GM18511 (cell line): ENCODE data around the gene BLVRB.
"Not testable (repeated sequence)": the region's sequence is repeated elsewhere in the genome, so short reads cannot be mapped to it uniquely, and the experiment has no call there.

Experiments used
- ATAC-seq: cut with Tn5 transposase; IDR thresholded peaks from one replicate; pipeline ENCODE4 v1.9.1; 2021; ENCODE audit warnings: mild to moderate bottlenecking, moderate library complexity; ENCODE audit not compliant: unreplicated experiment

Gene BLVRB

GRCh38 chr19:40489882-40490230, 24.3 kb upstream of the BLVRB start:
- ATAC-seq = no peak

GRCh38 chr19:40486017-40486416, 20.5 kb upstream of the BLVRB start:
- ATAC-seq = no peak

GRCh38 chr19:40475878-40476644, 10.5 kb upstream of the BLVRB start:
- ATAC-seq = not testable (repeated sequence)

GRCh38 chr19:40474737-40475136, 9.2 kb upstream of the BLVRB start:
- ATAC-seq = no peak

GRCh38 chr19:40472516-40472915, 7.0 kb upstream of the BLVRB start:
- ATAC-seq = no peak

GRCh38 chr19:40471111-40471510, 5.6 kb upstream of the BLVRB start:
- ATAC-seq = no peak

GRCh38 chr19:40469011-40469410, 3.5 kb upstream of the BLVRB start:
- ATAC-seq = no peak

- no peak for ATAC-seq
These were observed 1.6 kb upstream of the BLVRB start, which contains the start of gene SPTBN4 for GRCh38 chr19:40466985-40467734. Gene SPTBN4 (plus strand): TSS chr19:40467001. CDS start chr19:40472622, 5,621 bp downstream.

- peak; percentile 36 for ATAC-seq
These were observed 857 bp upstream of the BLVRB start for GRCh38 chr19:40466219-40466984.

GRCh38 chr19:40465025-40465556, 454 bp downstream of the BLVRB start:
- no peak for ATAC-seq

- no peak for ATAC-seq
These were observed 1.2 kb downstream of the BLVRB start for GRCh38 chr19:40464059-40465024.

GRCh38 chr19:40463587-40464037, 1.9 kb downstream of the BLVRB start:
- not testable (repeated sequence) for ATAC-seq

GRCh38 chr19:40461669-40462221, 3.8 kb downstream of the BLVRB start:
- no peak for ATAC-seq

- ATAC-seq = no peak
These were observed 5.4 kb downstream of the BLVRB start for GRCh38 chr19:40460185-40460584.

- no peak for ATAC-seq
These were observed 7.0 kb downstream of the BLVRB start for GRCh38 chr19:40458597-40458974.

- ATAC-seq = no peak
These were observed 7.5 kb downstream of the BLVRB start for GRCh38 chr19:40457953-40458596.

- no peak for ATAC-seq
These were observed 8.5 kb downstream of the BLVRB start for GRCh38 chr19:40457048-40457447.

GRCh38 chr19:40453943-40454342, 11.6 kb downstream of the BLVRB start:
- not testable (repeated sequence) for ATAC-seq

GRCh38 chr19:40453151-40453735, 12.3 kb downstream of the BLVRB start:
- ATAC-seq = no peak
